Activated CD8-positive, alpha-beta memory T cell treated with anti-CD3 and anti-CD28 coated beads, Interleukin-2, amount 50 U/mL, for 48 hours (primary cell): ENCODE measurements around the gene AGBL4.
A peak's percentile ranks its signal among the peaks of the same experiment; 100 is the strongest.

ENCODE experiments used
- DNase-seq: peaks from one replicate; pipeline ENCODE4 v3.0.0-alpha.2; 2020

AGBL4 gene

DNA sequence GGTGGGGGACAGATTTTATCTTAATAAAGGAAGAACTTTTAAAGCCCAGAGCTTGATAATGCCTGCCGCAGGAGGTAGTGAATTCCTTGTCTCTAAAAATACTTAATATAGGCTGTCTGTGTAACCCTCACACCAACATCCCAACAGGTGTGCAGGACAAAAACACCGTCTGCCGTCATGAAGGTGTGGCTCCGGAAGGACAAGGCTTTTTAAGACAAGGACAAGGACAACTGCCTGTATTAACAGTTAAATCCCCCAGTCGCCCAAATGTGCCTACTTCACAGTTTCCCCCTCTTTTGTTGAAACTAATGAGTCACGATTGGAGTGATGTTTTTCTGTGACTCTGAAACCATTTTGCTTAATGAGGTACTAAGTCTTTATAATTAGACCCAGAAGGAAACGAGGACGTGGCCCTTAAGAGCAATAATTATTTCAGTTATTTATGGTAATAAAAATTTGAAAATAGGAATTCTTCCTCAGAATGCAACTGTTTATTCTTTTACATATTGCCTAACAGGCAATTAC, 1524.5 kb downstream of the AGBL4 start:
- no peak for DNase-seq

DNA sequence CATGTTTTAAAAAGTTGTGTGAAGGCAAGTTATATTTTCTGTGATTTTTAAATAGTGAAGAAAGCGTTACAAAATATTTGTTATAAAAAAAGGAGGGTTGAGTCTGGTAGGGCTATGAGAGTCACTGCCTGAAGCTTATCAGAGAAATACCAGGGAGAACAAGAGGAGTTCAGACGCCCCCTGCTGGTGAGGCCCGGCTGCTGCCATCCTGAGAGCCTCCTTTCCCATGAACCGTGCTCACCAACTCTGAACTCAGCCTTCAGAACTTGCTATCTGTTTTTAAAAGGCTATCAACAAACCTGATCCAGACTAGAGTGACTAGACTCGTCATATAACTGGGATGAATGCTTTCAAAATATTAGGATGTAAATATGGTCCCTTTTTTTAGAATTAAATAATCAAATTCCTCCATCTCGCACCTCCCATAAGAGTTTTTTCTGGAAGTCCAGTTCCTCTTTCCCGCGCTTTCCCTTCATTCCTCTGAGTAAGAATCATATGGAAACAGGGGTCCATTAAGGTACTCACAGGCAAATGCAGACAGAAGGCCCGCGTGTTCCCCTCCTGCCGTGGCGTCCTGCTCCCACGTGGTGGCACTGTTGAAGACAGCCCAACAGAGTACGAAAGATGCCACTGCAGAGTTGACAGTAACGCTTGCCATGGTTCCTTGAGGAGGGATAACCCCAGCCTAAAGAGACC, 1525.5 kb downstream of the AGBL4 start:
- peak; percentile 89 for DNase-seq

DNA sequence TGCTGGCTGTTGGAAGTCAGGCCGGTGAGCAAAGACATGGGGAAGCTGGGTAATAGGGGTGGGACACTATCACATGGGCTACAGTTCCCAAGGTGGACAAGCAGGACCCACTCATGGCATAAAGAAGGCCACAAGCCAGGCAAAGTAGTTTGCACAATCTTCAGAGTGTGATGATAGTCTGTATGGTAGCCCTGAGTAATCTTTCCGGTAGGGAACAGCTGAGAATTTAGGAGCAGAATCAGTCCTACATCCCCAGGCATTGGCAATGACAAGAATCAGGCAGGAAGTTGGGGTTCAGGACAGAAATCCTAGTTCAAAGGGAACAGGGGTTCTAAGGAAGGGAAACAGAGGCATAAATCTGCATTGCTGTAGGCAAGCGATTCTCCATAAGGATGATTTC, 1527.8 kb downstream of the AGBL4 start:
- no peak for DNase-seq

DNA sequence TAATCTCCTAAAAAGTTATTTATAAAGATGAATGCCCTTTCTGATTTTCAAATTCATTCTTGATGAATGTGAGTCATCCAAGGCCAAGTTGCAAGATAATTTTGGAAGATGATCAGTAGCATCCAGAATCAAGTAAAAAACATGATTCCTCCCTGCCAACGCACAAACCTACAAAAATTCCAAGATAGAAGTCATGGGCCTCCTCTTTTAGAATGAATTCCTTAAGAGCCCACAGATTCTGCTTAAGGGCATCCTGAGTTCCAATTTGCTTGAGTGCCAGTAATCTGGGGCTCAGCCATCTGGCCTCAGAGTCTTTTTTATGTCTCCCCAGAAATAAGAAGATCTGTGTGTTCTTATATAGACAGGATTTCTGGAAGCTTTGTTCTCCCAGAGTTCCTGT, 1528.6 kb downstream of the AGBL4 start:
- no peak for DNase-seq

DNA sequence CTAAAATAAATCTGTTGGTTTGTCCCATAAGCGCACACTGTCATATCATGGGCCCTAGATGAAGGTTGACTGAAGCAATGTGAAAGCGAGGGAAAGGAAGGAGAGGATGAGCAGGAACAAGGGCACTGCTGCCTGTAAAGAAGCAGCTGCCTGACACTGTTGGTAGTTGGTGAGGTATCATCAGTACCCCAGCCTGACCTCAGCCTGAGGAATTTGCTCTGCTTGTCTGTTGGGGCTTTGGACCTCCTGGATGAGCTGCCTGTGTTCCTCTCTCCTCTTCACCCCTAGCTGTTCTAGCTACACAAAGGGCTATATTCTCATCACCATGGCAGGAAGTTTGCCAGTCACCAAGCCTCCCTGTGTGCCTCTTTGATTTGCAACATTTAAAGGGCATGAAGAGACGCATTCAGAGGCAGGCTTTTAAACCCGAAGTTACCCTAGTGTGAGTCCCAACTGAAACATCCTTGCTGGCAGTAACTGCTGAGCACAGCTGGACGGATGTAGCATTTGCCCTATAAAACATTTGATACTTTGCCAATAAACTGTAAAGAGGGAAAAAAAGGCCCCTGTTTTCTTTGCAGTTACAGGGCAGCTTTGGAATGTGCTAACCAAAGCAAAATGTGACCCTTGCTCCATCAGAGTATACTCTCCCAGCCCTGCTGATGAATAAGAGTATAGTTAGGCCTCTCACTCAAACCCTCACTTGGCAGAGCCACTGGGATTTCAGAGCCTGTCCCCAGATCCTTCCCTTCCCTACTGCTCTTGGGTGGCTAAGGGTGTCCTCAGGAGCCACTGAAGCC, 1529.6 kb downstream of the AGBL4 start:
- no peak for DNase-seq

DNA sequence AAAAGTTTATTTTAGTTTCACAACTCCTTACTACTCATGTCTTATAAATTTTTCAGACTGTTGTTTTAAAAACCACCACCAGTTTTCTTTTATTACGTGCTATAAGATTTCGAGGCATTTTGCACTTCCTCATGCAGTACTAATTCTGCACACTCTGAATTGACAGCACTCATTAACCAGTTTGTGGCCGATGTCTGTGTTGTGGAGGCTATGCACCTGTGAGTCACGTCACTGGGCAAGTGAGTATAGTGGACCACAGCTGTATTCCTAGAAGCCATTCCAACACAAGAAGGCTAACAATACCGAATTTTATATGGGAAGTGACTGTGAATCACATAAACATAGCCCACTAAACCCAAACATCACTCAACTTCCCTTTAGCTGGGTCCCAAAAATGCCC, 1530.7 kb downstream of the AGBL4 start:
- no peak for DNase-seq

DNA sequence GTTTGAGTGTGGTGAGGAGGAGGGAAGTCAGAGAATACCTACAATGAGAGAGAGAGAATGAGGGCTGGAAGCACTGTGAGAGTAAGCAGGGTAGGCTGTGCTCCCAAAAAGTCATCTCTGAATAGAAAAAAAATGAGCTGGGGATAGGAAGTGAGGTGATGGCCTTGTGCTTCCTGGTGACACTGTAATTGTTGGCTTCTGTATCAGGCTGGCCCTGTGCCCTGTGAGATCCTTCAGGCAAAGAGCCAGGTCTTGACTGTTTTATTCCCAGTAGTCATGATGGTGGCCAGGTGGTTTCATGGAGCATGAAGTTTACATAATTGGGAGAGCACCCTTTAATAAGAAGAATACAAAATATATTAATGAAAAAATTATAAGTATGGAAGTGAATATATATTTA, 1531.4 kb downstream of the AGBL4 start:
- no peak for DNase-seq

DNA sequence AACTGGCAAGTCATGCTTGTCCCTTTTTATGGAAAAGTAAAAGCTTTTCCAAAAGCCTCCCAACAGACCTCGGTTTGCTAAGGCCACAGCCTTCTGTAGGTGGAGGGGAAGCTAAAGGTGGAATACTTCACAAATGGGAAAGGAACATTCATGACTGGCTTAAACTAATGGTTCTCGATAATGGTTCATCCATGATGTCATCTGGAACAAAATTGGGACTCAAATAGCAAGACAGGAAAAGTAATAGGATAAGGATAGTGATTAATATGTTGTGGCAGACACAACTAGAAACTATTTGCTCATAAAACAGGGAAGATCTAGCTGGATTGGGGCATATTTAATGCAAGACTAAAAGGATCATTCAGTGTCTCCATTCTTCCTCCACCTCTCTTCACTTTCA, 1535.0 kb downstream of the AGBL4 start:
- no peak for DNase-seq
